HepG2 (cell line): ENCODE data around the gene JUND. TPM values are rescaled to one million over a fixed set of nuclear protein-coding genes. Genes with fewer than 3 reads are reported as not detected.

Source experiments
- FOXC1 ChIP-seq: sonication (generic); formaldehyde crosslinking; IDR thresholded peaks from 2 replicates; pipeline ENCODE4 v1.8.0; 2022; ENCODE audit warnings: mild to moderate bottlenecking, missing genetic modification reagents, borderline replicate concordance
- SP2 ChIP-seq: sonication (generic); formaldehyde crosslinking; IDR thresholded peaks from 2 replicates; pipeline ENCODE4 v1.5.1; 2020; ENCODE audit warnings: mild to moderate bottlenecking, missing genetic modification reagents
- SYNCRIP ChIP-seq: fragments of 200-400 bp; formaldehyde crosslinking; IDR thresholded peaks from 2 replicates; pipeline ENCODE4 v1.6.1; 2018; ENCODE audit warnings: mild to moderate bottlenecking, low read depth, low read length; ENCODE audit not compliant: insufficient read depth
- TEAD3 ChIP-seq: optimal IDR thresholded peaks from 2 replicates; pipeline ENCODE3; 2016; ENCODE audit warnings: borderline replicate concordance
- ZMAT3 ChIP-seq: sonication (generic); formaldehyde crosslinking; conservative IDR thresholded peaks from 2 replicates; pipeline ENCODE4 v1.7.0; 2021; ENCODE audit warnings: missing genetic modification reagents
- ZNF224 ChIP-seq: sonication (generic); formaldehyde crosslinking; IDR thresholded peaks from 2 replicates; pipeline ENCODE4 v1.5.0; 2020; ENCODE audit warnings: mild to moderate bottlenecking, missing genetic modification reagents
- ZNF788 ChIP-seq: sonication (generic); formaldehyde crosslinking; IDR thresholded peaks from 2 replicates; pipeline ENCODE4 v1.5.0; 2020; ENCODE audit warnings: mild to moderate bottlenecking, missing genetic modification reagents, borderline replicate concordance
- polyA plus RNA-seq, 8 experiments: library from polyadenylated mRNA; depleted of rRNA in 3 of 8; stranded (reverse) in 7 of 8; unstranded in 1 of 8; fragments of >200 nt; fragmentation: Illumina TruSeq in 4 of 8; extraction: Trizol in 4 of 8; gene quantifications; 2 replicates each; pipeline versions ENCODE4 v1.2.1 to v1.2.3, GENCODE V29; 2011 to 2016; ENCODE audit warnings: low read depth in 4 of 8, missing spikeins in 1 of 8, mixed read lengths in 1 of 8; ENCODE audit not compliant: insufficient read depth in 1 of 8
- total RNA-seq, 5 experiments: library from RNA; depleted of rRNA; stranded (reverse); fragments of >200 nt; fragmentation: Illumina TruSeq; extraction: Trizol; gene quantifications; 2 replicates each; pipeline ENCODE4 v1.2.3, GENCODE V29; 2016; ENCODE audit warnings: low read depth in 1 of 5
- TF ChIP-seq, protein P1 (sequence below): sonication (generic); formaldehyde crosslinking; conservative IDR thresholded peaks from 2 replicates; pipeline ENCODE4 v1.8.0; 2022; ENCODE audit warnings: missing genetic modification reagents
- TF ChIP-seq, protein P2 (sequence below): fragments of 450-650 bp; IDR thresholded peaks from 2 replicates; pipeline ENCODE4 v1.6.1; 2017
- TF ChIP-seq, protein P3 (sequence below): sonication (generic); formaldehyde crosslinking; IDR thresholded peaks from 2 replicates; pipeline ENCODE4 v1.4.0; 2020; ENCODE audit warnings: missing genetic modification reagents
- TF ChIP-seq, protein P4 (sequence below): sonication (generic); formaldehyde crosslinking; IDR thresholded peaks from 2 replicates; pipeline ENCODE4 v1.5.0; 2020; ENCODE audit warnings: mild to moderate bottlenecking, missing genetic modification reagents
- TF ChIP-seq, protein P5 (sequence below): sonication (generic); formaldehyde crosslinking; IDR thresholded peaks from 2 replicates; pipeline ENCODE4 v1.4.0; 2020; ENCODE audit warnings: missing genetic modification reagents, mild to moderate bottlenecking, borderline replicate concordance
- TF ChIP-seq, protein P6 (sequence below): sonication (generic); formaldehyde crosslinking; IDR thresholded peaks from 2 replicates; pipeline ENCODE4 v1.4.0; 2020; ENCODE audit warnings: mild to moderate bottlenecking, low read depth, missing genetic modification reagents

The JUND gene
- total and polyA plus RNA-seq, 2 of the 13 experiments (the other 11 are each of a cell fraction or from before 2014, with no cell fraction given) = 41.2 to 59.8 TPM

DNA sequence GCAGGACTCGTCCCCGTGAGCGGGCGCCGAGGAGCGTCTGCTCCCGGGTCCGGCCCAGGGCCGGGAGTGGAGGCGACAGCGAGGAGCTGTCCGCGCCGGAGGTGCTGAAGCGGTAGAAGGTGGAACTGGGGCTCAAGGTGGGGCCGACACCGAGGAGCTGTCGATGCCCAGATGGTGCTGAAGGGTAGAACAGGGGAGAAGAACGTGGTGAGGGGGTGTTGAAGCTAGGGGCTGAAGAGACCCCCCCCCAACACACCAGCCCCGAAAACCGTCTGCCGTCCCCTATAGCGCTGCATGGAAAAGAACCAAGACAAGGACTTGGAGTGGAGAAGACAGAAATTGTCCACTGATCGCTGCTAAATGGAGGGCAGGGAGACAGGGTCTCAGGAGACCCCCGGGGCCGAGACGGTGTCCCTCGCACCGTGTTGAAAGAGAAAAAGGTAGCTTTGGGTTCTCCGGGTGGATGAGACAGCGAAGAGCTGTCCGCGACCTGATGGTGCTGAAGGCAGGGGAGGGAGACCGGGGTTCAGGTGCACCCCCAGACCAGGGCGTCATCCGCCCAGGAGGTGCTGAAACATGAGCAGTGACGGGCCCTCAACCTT lies 48.1 kb downstream of the JUND start (continued):
- TF ChIP-seq, protein P1, sequence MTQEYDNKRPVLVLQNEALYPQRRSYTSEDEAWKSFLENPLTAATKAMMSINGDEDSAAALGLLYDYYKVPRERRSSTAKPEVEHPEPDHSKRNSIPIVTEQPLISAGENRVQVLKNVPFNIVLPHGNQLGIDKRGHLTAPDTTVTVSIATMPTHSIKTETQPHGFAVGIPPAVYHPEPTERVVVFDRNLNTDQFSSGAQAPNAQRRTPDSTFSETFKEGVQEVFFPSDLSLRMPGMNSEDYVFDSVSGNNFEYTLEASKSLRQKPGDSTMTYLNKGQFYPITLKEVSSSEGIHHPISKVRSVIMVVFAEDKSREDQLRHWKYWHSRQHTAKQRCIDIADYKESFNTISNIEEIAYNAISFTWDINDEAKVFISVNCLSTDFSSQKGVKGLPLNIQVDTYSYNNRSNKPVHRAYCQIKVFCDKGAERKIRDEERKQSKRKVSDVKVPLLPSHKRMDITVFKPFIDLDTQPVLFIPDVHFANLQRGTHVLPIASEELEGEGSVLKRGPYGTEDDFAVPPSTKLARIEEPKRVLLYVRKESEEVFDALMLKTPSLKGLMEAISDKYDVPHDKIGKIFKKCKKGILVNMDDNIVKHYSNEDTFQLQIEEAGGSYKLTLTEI (CRISPR knock-in tag) = no peak
- TF ChIP-seq SP2 (CRISPR knock-in tag) (no peak), TEAD3 (CRISPR knock-in tag) (peak; percentile 63), SYNCRIP (no peak), ZMAT3 (CRISPR knock-in tag) (peak; percentile 99), FOXC1 (CRISPR knock-in tag) (peak; percentile 92; the same call in 1 of the 2 replicates), ZNF788 (CRISPR knock-in tag) (peak; percentile 46; the same call in 1 of the 2 replicates), ZNF224 (CRISPR knock-in tag) (0 out of 2 replicates have a peak, but pooled peaks have one; percentile 81)
- TF ChIP-seq, protein P2, sequence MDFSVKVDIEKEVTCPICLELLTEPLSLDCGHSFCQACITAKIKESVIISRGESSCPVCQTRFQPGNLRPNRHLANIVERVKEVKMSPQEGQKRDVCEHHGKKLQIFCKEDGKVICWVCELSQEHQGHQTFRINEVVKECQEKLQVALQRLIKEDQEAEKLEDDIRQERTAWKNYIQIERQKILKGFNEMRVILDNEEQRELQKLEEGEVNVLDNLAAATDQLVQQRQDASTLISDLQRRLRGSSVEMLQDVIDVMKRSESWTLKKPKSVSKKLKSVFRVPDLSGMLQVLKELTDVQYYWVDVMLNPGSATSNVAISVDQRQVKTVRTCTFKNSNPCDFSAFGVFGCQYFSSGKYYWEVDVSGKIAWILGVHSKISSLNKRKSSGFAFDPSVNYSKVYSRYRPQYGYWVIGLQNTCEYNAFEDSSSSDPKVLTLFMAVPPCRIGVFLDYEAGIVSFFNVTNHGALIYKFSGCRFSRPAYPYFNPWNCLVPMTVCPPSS = no peak
- TF ChIP-seq, protein P3, sequence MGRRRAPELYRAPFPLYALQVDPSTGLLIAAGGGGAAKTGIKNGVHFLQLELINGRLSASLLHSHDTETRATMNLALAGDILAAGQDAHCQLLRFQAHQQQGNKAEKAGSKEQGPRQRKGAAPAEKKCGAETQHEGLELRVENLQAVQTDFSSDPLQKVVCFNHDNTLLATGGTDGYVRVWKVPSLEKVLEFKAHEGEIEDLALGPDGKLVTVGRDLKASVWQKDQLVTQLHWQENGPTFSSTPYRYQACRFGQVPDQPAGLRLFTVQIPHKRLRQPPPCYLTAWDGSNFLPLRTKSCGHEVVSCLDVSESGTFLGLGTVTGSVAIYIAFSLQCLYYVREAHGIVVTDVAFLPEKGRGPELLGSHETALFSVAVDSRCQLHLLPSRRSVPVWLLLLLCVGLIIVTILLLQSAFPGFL = no peak
- TF ChIP-seq, protein P4, sequence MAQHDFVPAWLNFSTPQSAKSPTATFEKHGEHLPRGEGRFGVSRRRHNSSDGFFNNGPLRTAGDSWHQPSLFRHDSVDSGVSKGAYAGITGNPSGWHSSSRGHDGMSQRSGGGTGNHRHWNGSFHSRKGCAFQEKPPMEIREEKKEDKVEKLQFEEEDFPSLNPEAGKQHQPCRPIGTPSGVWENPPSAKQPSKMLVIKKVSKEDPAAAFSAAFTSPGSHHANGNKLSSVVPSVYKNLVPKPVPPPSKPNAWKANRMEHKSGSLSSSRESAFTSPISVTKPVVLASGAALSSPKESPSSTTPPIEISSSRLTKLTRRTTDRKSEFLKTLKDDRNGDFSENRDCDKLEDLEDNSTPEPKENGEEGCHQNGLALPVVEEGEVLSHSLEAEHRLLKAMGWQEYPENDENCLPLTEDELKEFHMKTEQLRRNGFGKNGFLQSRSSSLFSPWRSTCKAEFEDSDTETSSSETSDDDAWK (CRISPR knock-in tag) = no peak
- TF ChIP-seq, protein P5, sequence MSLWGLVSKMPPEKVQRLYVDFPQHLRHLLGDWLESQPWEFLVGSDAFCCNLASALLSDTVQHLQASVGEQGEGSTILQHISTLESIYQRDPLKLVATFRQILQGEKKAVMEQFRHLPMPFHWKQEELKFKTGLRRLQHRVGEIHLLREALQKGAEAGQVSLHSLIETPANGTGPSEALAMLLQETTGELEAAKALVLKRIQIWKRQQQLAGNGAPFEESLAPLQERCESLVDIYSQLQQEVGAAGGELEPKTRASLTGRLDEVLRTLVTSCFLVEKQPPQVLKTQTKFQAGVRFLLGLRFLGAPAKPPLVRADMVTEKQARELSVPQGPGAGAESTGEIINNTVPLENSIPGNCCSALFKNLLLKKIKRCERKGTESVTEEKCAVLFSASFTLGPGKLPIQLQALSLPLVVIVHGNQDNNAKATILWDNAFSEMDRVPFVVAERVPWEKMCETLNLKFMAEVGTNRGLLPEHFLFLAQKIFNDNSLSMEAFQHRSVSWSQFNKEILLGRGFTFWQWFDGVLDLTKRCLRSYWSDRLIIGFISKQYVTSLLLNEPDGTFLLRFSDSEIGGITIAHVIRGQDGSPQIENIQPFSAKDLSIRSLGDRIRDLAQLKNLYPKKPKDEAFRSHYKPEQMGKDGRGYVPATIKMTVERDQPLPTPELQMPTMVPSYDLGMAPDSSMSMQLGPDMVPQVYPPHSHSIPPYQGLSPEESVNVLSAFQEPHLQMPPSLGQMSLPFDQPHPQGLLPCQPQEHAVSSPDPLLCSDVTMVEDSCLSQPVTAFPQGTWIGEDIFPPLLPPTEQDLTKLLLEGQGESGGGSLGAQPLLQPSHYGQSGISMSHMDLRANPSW (CRISPR knock-in tag) = no peak
- TF ChIP-seq, protein P6, sequence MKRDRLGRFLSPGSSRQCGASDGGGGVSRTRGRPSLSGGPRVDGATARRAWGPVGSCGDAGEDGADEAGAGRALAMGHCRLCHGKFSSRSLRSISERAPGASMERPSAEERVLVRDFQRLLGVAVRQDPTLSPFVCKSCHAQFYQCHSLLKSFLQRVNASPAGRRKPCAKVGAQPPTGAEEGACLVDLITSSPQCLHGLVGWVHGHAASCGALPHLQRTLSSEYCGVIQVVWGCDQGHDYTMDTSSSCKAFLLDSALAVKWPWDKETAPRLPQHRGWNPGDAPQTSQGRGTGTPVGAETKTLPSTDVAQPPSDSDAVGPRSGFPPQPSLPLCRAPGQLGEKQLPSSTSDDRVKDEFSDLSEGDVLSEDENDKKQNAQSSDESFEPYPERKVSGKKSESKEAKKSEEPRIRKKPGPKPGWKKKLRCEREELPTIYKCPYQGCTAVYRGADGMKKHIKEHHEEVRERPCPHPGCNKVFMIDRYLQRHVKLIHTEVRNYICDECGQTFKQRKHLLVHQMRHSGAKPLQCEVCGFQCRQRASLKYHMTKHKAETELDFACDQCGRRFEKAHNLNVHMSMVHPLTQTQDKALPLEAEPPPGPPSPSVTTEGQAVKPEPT (CRISPR knock-in tag) = 0 out of 2 replicates have a peak, but pooled peaks have one; percentile 53
